HG02981 (cell line): ENCODE measurements around the gene CCDC154.
"Not testable (repeated sequence)": the region's sequence is repeated elsewhere in the genome, so short reads cannot be mapped to it uniquely, and the experiment has no call there.

Experiments used
- ATAC-seq: cut with Tn5 transposase; IDR thresholded peaks from one replicate; pipeline ENCODE4 v1.9.1; 2021; ENCODE audit warnings: mild to moderate bottlenecking, moderate library complexity; ENCODE audit not compliant: unreplicated experiment

CCDC154 gene

GRCh38 chr16:1443980-1444729 lies at the start of gene CCDC154:
Gene CCDC154 (minus strand): TSS chr16:1444556. CDS start chr16:1444322, 234 bp downstream.
- ATAC-seq, result no peak

DNA sequence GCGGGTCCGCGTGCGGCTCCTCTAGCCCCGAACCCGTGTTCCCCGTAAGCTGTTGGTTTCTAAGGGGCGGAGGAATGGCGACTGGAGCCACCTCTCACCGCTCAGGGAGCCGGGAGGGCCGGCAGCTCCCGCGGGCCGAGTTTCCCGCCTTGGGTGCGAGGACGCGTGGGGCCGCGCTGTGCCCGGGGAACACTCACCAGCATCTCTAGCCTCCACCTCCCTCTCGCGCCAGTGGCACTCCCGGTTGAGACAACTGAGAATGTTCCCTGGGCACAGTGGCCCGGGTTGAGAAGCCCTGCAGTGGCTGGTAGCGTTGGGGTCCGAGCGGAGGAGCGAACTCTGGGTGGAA lies 49.4 kb upstream of the CCDC154 start:
- ATAC-seq, result no peak

DNA sequence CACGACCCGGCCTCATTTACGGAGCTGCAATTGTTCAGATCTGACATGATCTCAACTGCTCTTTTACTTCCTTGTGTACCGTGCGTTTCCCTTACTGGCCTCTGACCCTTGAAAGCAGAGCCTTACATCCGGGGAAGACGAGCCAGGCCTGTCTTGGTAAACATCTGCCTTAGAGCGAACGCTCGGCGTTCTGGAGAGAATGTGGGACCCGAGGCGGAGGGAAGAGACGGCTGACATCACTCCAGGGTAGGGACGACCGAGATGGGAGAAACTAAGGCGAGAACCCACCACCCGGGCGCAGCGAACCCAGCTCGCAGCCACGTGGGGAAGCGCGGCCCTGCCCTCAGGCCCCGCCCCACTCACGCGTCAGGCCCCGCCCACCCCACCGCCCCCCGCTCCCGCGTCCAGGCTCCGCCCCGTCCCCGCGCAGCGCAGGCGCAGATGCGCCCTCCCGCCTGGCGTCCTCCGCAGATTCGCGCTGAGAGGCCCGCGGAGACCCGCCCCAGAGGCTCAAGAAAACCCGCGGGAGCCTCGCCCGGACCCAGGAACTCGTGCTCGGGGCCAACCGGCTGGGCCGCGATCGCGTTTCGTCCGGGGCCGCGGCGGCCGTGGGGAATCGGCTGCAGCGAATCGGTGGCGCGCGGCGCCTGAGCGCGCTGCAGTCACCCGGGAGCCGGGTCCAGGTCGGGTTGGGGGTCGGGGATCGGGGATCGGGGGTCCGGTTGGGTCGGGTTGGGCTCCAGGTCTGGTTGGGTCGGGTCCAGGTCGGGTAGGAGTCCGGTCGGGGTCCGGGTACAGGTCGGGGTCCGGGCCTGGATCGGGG lies 48.8 kb upstream of the CCDC154 start, which contains the start of gene TELO2:
TSS of gene TELO2 (plus strand) at position 438 of the 823 bp plus-strand sequence. CDS start 922 bp downstream, outside the sequence.
- ATAC-seq, result peak; percentile 61

DNA sequence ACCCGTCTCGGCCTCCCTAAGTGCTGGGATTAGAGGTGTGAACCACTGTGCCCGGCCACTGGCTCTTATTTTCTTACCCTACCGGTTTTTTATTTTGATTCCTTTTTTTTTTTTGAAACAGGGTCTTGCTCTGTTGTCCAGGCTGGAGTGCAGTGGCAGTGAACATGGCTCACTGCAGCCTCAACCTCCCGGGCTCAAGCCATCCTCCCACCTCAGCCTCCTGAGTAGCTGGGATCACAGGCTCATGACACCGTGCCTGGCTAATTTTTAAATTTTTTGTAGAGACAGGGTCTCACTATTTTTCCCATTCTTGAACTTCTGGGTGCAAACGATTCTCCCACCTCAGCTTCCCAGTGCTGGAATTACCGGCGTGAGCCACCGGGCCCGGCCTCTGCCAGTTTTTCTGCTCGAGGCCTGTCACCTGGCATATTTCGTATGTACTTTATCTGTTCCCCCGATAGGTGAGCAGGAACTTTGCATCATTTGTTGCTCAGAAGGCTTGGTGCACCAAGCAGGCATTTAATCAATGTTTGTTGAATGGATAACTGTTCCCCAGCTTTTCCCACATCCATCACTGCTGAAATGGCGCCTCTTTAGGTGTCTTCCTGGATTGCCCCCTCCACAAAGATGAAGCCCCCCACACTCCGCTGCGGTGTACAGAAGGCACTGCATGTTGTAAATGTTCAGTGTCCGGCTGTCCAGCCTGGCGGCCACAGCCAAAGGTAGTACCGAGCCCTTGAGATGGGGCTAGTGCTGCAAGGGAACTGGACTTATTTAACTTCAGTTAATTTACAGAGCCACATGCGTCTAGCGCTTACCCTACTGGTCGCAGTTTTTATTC lies 47.9 kb upstream of the CCDC154 start:
- no peak for ATAC-seq

DNA sequence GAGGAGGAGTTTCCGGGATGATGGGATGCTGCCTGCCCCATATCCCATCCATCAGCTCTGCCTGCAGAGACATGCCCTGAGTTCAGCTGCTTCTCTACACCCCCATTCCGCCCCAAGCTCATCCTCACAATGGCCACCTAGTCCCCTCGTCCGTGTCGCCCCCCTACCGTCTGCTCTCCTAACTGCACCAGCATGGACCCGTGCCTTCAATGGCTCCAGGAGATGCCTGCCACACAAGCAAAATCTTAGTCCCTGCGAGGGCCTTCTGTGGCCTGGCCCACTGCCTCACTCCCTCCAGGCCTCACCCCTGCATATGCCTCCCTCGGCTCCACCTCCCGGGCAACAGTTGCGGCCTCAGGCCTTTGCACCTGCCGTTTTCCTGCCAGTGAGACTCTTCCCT lies 47.0 kb upstream of the CCDC154 start:
- no peak for ATAC-seq

DNA sequence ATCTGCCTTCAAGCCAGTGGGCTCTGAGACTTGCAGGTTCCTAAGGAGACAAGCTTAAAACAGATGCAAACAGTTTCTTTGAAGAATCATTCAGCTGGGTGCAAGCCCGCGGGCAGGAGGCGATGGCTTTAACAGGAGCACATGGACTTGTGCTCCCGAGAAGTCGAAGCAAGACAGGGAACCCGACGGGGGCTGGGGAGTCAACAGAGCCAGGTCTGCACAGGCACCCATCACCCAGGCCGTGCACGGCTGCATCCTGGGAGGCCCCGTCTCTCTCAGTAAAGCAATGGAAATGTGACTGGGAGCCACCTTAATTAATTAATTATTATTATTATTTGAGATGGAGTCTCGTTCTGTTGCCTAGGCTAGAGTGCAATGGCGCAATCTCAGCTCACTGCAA lies 44.7 kb upstream of the CCDC154 start:
- no peak for ATAC-seq

DNA sequence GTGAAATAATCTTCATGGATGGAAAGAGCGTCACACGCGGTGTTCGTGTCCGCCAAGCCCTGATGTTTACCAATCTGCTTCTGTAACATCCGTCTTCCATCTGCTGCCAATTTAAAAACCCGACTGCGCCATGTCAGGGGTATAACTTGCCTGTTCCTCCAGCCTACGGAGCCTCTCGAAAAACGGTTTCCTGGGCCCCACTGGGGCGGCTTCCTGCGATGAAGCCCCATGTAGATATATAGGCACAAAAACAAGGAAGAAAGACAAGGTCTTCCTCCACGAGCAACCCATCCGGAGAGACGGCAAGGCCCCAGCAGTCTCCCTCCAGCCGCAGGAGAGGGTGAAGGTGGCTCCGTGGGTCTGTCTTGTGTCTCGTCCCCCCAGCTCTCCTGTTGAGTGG lies 44.3 kb upstream of the CCDC154 start, which contains the start of gene PTX4:
TSS of gene PTX4 (minus strand) at position 326 of the 400 bp plus-strand sequence. CDS start at position 291, 35 bp downstream.
- no peak for ATAC-seq

GRCh38 chr16:1488054-1488601 lies 43.8 kb upstream of the CCDC154 start:
- ATAC-seq, result no peak

- no peak for ATAC-seq
Measured at GRCh38 chr16:1487395-1488053, 43.2 kb upstream of the CCDC154 start.

- ATAC-seq, result no peak
Measured at GRCh38 chr16:1486551-1487390, 42.4 kb upstream of the CCDC154 start.

GRCh38 chr16:1485847-1486496 lies 41.6 kb upstream of the CCDC154 start:
- no peak for ATAC-seq

DNA sequence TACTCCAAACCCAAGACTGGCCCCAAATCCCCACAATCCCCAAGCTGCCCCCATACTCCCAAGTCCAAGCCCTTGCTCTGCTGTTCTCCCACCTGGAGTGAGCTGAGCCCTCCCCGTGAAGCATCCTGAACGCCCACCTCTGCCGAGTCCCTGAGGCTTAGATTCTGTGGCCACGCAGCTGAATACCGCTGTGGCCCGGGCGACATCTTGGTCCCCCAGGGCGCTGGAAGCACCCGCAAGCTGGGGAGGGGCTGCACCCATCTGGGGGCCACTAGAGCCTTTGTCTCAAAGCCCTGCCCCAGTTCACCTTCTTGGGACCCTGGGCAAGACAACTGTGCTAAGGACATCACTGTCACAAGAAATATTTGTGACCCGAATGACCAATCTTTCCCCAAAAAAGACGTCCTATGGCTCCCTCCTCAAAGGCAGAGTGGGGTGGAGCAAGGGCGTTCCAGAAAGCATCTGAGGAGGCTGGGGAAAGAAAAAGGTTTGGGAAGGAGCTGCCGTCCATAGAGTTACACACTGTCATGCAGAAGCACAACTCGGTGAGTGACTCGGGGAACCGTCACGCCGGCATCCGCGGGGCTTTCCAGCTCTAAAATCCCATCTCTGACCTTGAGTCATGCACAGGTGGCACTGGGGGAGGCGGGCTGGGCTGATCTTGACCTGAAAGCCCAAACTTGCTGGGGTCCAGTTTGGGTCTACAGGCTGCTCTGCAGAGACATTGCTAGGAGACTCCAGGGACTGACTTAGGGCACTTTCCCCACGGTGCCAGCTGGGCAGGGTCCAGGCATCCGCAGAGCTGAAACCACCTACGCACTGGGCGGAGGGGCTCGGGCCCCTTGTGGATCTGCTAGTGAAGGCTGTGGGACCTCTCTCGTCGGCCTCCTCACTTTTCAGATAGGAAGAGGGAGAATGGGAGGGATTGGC lies 37.8 kb upstream of the CCDC154 start:
- no peak for ATAC-seq

DNA sequence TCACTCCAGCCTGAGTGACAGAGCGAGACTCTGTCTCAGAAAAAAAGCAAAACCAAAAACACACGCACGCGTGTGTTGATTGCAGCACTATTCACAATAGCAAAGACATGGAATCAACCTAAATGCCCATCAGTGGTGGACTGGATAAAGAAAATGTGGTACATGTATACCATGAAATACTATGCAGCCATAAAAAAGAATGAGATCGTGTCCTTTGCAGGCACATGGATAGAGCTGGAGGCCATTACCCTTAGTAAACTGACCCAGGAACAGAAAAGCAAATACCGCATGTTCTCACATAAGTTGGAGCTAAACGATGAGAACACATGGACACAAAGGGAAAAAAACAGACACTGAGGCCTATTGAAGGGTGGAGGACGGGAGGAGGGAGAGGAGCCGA lies 34.6 kb upstream of the CCDC154 start:
- not testable (repeated sequence) for ATAC-seq

GRCh38 chr16:1477033-1477432 lies 32.7 kb upstream of the CCDC154 start:
- no peak for ATAC-seq

DNA sequence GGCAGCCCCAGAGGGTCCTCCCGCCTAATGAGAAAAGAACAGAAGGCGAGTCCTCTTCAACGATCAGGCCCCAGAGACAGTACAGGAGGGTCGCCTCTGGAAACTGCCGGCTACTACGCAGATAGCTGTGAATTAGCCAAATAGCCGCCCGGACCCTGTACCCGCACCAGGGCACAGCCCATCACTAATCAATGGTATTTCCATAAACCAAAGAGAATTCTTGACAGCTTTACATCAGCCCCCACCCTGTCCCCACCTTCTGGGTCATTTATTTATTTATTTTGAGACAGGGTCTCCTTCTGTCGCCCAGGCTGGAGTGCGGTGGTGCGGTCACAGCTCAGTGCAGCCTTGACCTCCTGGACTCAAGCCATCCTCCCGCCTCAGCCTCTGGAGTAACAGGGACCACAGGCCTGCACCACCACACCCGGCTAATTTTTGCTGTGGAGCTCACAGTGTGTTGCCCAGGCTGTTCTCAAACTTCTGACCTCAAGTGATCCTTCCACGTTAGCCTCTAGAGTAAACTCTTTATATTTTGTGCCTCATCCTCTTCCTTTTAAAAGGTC lies 31.3 kb upstream of the CCDC154 start:
- ATAC-seq, result peak; percentile 3

DNA sequence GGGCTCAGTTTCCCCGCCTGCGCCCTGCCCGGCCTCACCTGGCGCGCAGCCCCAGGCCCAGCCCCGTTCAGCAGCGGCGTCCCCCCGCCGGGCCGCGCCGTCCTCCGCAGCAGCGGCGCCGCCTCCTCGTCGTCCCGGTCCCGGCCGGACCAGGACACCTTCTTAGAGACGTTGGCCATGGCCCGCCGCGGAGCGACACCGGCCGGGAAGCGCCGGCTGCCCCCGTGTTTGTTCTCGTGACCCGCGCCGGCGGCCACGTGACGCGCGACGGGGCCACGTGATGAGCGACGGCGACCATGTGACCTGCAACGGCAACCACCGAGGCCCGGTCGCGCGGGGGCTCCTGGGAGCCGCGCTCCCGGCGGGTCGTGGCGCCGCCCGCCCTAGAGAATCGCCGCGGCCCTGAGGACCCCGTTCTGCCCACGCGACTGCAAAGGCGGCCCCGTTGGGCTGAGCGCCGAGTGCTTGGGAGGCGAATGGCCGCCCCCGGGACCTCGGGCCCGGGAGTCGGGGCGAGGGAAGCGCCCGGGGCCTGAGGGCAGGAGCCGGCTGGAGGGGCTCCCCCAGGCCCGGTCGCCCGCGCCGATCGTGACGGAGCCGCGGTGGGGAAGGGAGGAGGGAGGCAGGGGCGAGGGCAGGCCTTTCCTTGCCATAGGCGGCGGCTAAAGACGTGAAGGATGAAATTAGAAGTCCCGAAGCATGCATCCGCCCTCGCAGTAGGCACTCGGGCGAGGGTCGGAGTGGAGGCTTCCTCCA lies 30.6 kb upstream of the CCDC154 start, which contains the start of gene CLCN7:
TSS of gene CLCN7 (minus strand) at position 233 of the 756 bp plus-strand sequence. CDS start at position 179, 54 bp downstream.
- peak; percentile 79 for ATAC-seq
